Measurements from ENCODE around the gene ZNF516. TPM values are rescaled to one million over a fixed set of nuclear protein-coding genes. Genes with fewer than 3 reads are reported as not detected.

ZNF516 gene
- total RNA-seq, 3 donors from 2014 or later = 22.0 to 47.9 (median 23.2) TPM

GRCh38 chr18:76437011-76437410 is 58.0 kb downstream of the ZNF516 start:
- DNase-seq (no peak), ATAC-seq (no peak)
- TF ChIP-seq CTCF (IDR thresholded peaks at IDR 0.05) = no peak
- no peaks in the 10 kb centered on the region for H3K9me3 ChIP-seq
- H3K36me3 ChIP-seq (ENCODE audit: low read depth) = no peaks in the 10 kb centered on the region
- H3K4me3 ChIP-seq = no peak overlapping the region
- intact Hi-C loops (cut with DNase I, micrococcal nuclease) = no loop called here
- no peaks in the 10 kb centered on the region for H3K4me1 ChIP-seq (ENCODE audit: low read depth)

GRCh38 chr18:76436342-76436741 is 58.7 kb downstream of the ZNF516 start:
- Histone ChIP-seq H3K4me1 (ENCODE audit: low read depth) (no peaks in the 10 kb centered on the region), H3K4me3 (no peak overlapping the region), H3K36me3 (ENCODE audit: low read depth) (no peaks in the 10 kb centered on the region), H3K9me3 (no peaks in the 10 kb centered on the region)
- intact Hi-C loops (cut with DNase I, micrococcal nuclease) = no loop called here
- ATAC-seq (no peak), DNase-seq (no peak)
- TF ChIP-seq CTCF (IDR thresholded peaks at IDR 0.05) = no peak

- no peak for TF ChIP-seq CTCF (IDR thresholded peaks at IDR 0.05)
- intact Hi-C loops (cut with DNase I, micrococcal nuclease) = no loop called here
- DNase-seq (no peak), ATAC-seq (no peak)
- H3K9me3 ChIP-seq = no peaks in the 10 kb centered on the region
- no peaks in the 10 kb centered on the region for H3K4me1 ChIP-seq (ENCODE audit: low read depth)
- no peaks in the 10 kb centered on the region for H3K36me3 ChIP-seq (ENCODE audit: low read depth)
- no peak overlapping the region for H3K4me3 ChIP-seq
Observed at GRCh38 chr18:76435316-76435989, 59.6 kb downstream of the ZNF516 start.

- intact Hi-C loops (cut with DNase I, micrococcal nuclease) = no loop called here
- DNase-seq = no peak
- ATAC-seq = no peak
- Histone ChIP-seq H3K36me3 (ENCODE audit: low read depth) (no peaks in the 10 kb centered on the region), H3K9me3 (no peaks in the 10 kb centered on the region), H3K4me1 (ENCODE audit: low read depth) (no peaks in the 10 kb centered on the region), H3K4me3 (no peak overlapping the region)
- no peak for TF ChIP-seq CTCF (IDR thresholded peaks at IDR 0.05)
Observed at GRCh38 chr18:76434452-76434851, 60.6 kb downstream of the ZNF516 start.

GRCh38 chr18:76433788-76434187 is 61.3 kb downstream of the ZNF516 start:
- TF ChIP-seq CTCF (IDR thresholded peaks at IDR 0.05) = no peak
- DNase-seq = no peak
- no peak overlapping the region for H3K4me3 ChIP-seq
- no peaks in the 10 kb centered on the region for H3K9me3 ChIP-seq
- no peak for ATAC-seq
- no peaks in the 10 kb centered on the region for H3K4me1 ChIP-seq (ENCODE audit: low read depth)
- no peaks in the 10 kb centered on the region for H3K36me3 ChIP-seq (ENCODE audit: low read depth)
- intact Hi-C loops (cut with DNase I, micrococcal nuclease) = no loop called here
